ENCODE results near the gene TRABD2B.

TRABD2B gene

GRCh38 chr1:47980501-47980900 lies 16.7 kb downstream of the TRABD2B start:
- in situ Hi-C loops (cut with HindIII; ENCODE audit: low sequenced_read_pairs) = no loop called here
- no peak for TF ChIP-seq CTCF (IDR thresholded peaks at IDR 0.05; ENCODE audit: low read depth, low read length)
- H3K4me3 ChIP-seq (ENCODE audit: low read depth, low read length) = no peak overlapping the region
- DNase-seq (ENCODE audit: low read depth, low spot score) = no peak

GRCh38 chr1:47979724-47980123 lies 17.5 kb downstream of the TRABD2B start:
- in situ Hi-C loops (cut with HindIII; ENCODE audit: low sequenced_read_pairs) = no loop called here
- TF ChIP-seq CTCF (IDR thresholded peaks at IDR 0.05; ENCODE audit: low read depth, low read length) = no peak
- DNase-seq (ENCODE audit: low read depth, low spot score) = no peak
- H3K4me3 ChIP-seq (ENCODE audit: low read depth, low read length) = no peak overlapping the region

DNA sequence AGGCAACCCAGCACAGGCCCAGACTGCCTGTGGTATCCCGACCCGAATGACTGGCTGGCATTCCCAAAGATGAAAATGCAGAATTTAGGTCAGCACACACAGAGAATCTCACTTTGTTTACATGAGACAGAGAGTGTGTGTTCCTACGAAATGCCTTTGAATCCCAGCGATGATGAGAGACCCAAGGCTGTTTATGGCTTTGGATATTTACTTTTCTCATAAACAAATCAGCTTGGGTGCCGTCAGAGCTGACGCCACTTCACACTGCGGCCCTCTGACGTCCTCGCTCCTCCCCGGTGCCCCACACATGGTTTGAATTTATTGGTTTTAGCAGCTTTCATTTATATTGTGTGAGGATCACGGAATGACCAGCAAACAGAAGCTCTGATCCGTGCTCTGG lies 18.7 kb downstream of the TRABD2B start:
- in situ Hi-C loops (cut with HindIII; ENCODE audit: low sequenced_read_pairs) = no loop called here
- DNase-seq (ENCODE audit: low read depth, low spot score) = no peak
- no peak for TF ChIP-seq CTCF (IDR thresholded peaks at IDR 0.05; ENCODE audit: low read depth, low read length)
- no peak overlapping the region for H3K4me3 ChIP-seq (ENCODE audit: low read depth, low read length)

GRCh38 chr1:47976728-47977127 lies 20.5 kb downstream of the TRABD2B start:
- H3K4me3 ChIP-seq (ENCODE audit: low read depth, low read length) = no peak overlapping the region
- no peak for TF ChIP-seq CTCF (IDR thresholded peaks at IDR 0.05; ENCODE audit: low read depth, low read length)
- in situ Hi-C loops (cut with HindIII; ENCODE audit: low sequenced_read_pairs) = no loop called here
- no peak for DNase-seq (ENCODE audit: low read depth, low spot score)

DNA sequence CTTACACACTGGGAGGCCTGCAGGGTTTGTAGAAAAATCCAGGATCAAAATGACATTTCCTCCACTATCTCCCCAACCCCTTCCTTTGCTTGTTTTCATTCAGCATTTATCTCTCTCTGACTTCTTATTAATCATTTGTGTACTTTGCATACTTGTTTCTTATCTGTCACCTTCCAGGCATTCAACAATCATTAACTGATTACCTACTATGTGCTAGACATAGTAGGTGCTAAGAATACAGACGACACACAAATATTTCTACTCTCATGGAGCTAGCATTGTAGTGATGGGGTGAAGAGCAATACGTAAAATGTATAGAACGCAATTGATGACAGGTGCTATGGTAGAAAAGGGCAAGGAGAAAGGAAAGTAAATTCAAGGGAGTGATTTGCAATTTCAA lies 20.9 kb downstream of the TRABD2B start:
- in situ Hi-C loops (cut with HindIII; ENCODE audit: low sequenced_read_pairs) = no loop called here
- TF ChIP-seq CTCF (IDR thresholded peaks at IDR 0.05; ENCODE audit: low read depth, low read length) = no peak
- no peak overlapping the region for H3K4me3 ChIP-seq (ENCODE audit: low read depth, low read length)
- no peak for DNase-seq (ENCODE audit: low read depth, low spot score)

- no peak for TF ChIP-seq CTCF (IDR thresholded peaks at IDR 0.05; ENCODE audit: low read depth, low read length)
- H3K4me3 ChIP-seq (ENCODE audit: low read depth, low read length) = no peak overlapping the region
- in situ Hi-C loops (cut with HindIII; ENCODE audit: low sequenced_read_pairs) = no loop called here
- no peak for DNase-seq (ENCODE audit: low read depth, low spot score)
These were observed 21.8 kb downstream of the TRABD2B start for GRCh38 chr1:47975302-47975921.

Data from astrocyte of the spinal cord (primary cell).